ENCODE results near the gene KIF17.

The KIF17 gene

DNA sequence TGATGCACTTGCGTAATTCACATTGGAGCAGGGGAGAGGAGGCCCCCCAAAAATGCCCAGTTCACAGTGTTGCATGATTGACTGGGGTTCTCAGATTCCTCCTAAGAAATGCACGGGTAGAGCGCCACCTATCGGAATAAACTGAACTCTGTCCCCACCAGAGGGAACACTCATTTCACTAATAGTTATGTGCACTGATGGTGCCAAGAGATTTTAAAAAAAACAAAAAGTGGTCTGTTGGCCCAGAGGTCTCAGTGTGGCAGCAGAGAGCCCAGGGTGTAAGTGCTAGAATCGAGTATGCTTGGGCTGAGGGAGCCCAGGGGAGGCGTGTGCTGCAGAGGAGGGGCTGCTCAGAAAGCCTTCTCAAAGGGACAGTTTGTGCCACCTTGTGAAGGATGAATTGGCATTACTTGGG is 77.6 kb downstream of the KIF17 start:
- Histone ChIP-seq H3K4me3 (ENCODE audit: severe bottlenecking) (no peak overlapping the region), H3K9me3 (ENCODE audit: severe bottlenecking) (no peaks in the 10 kb centered on the region), H3K27ac (ENCODE audit: poor library complexity, severe bottlenecking) (no peak overlapping the region), H3K36me3 (ENCODE audit: low read depth) (peaks cover 8% of the 10 kb centered on the region; the same call in 1 of the 2 replicates), H3K27me3 (ENCODE audit: insufficient read depth, poor library complexity, severe bottlenecking) (no peaks in the 10 kb centered on the region), H3K4me1 (ENCODE audit: insufficient read depth, poor library complexity, severe bottlenecking) (no peaks in the 10 kb centered on the region)
- DNase-seq (ENCODE audit: low spot score) (no peak), ATAC-seq (ENCODE audit: low read depth) (peak; percentile 60; the same call in 2 of the 3 replicates)
- TF ChIP-seq, protein P1, sequence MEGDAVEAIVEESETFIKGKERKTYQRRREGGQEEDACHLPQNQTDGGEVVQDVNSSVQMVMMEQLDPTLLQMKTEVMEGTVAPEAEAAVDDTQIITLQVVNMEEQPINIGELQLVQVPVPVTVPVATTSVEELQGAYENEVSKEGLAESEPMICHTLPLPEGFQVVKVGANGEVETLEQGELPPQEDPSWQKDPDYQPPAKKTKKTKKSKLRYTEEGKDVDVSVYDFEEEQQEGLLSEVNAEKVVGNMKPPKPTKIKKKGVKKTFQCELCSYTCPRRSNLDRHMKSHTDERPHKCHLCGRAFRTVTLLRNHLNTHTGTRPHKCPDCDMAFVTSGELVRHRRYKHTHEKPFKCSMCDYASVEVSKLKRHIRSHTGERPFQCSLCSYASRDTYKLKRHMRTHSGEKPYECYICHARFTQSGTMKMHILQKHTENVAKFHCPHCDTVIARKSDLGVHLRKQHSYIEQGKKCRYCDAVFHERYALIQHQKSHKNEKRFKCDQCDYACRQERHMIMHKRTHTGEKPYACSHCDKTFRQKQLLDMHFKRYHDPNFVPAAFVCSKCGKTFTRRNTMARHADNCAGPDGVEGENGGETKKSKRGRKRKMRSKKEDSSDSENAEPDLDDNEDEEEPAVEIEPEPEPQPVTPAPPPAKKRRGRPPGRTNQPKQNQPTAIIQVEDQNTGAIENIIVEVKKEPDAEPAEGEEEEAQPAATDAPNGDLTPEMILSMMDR (IDR thresholded peaks at IDR 0.05; ENCODE audit: poor library complexity, severe bottlenecking), result peak; percentile 88

DNA sequence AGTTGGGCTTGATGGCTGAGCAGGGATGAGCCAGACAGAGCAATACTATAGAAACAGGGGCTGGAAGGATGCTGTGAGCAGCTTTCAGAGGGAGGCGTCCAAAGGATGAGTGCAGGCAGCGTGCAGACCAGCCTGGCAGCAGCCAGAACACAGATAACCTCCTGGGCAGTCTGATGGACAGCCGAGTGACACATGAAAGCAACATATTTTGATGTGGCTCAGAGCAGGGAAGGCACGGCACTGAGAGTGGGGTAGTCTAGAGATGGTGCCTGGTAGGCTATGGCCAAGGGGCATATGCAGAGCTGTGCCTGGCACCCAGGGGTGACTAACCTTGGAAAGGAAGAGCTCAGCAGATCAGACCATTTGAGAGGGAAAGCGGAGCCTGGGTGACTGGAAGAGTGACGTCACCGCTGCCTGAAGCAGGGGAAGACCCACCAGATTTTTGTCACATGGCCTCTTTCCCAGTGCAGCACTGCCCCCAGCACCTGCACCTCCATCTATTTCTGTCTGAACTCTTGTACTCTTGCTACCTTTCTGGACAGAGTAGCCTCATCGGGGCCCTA is 80.9 kb downstream of the KIF17 start:
- Histone ChIP-seq H3K4me3 (ENCODE audit: severe bottlenecking) (no peak overlapping the region), H3K27me3 (ENCODE audit: insufficient read depth, poor library complexity, severe bottlenecking) (no peaks in the 10 kb centered on the region), H3K36me3 (ENCODE audit: low read depth) (no peaks in the 10 kb centered on the region), H3K9me3 (ENCODE audit: severe bottlenecking) (no peaks in the 10 kb centered on the region), H3K27ac (ENCODE audit: poor library complexity, severe bottlenecking) (no peak overlapping the region), H3K4me1 (ENCODE audit: insufficient read depth, poor library complexity, severe bottlenecking) (no peaks in the 10 kb centered on the region)
- DNase-seq (ENCODE audit: low spot score) (no peak), ATAC-seq (ENCODE audit: low read depth) (no peak)
- TF ChIP-seq, protein P1 (IDR thresholded peaks at IDR 0.05; ENCODE audit: poor library complexity, severe bottlenecking), result no peak

DNA sequence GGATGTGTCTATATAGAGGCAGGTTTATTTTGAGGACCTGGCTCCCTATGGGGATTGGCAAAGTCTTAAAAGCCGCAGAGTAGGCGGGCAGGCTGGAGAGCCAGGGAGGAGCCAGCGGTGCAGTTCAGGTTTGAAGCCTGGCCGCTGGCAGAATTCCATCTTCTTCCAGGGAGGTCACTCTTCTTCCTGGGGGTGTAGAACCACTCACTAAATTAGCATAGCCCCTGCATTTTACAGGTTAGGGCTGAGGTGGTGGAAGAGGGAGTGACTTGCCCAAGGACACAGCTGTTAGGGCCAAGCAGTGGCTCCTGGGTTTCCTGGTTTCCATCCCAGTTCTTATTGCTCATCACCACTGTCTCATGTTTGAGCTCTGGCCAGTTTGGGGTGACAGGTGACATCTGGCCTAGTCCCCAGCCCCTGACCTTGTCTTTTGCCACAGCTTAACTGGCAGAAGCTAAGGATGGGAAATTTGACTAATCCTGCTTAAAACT is 83.2 kb downstream of the KIF17 start:
- H3K4me1 ChIP-seq (ENCODE audit: insufficient read depth, poor library complexity, severe bottlenecking), result no peaks in the 10 kb centered on the region
- H3K4me3 ChIP-seq (ENCODE audit: severe bottlenecking), result peak overlapping the region; percentile 93
- ATAC-seq (ENCODE audit: low read depth) (peak; percentile 81), DNase-seq (ENCODE audit: low spot score) (no peak)
- no peaks in the 10 kb centered on the region for H3K36me3 ChIP-seq (ENCODE audit: low read depth)
- H3K27me3 ChIP-seq (ENCODE audit: insufficient read depth, poor library complexity, severe bottlenecking), result no peaks in the 10 kb centered on the region
- TF ChIP-seq, protein P1 (IDR thresholded peaks at IDR 0.05; ENCODE audit: poor library complexity, severe bottlenecking), result no peak
- peak overlapping the region; percentile 56 for H3K27ac ChIP-seq (ENCODE audit: poor library complexity, severe bottlenecking)
- peaks cover 3% of the 10 kb centered on the region for H3K9me3 ChIP-seq (ENCODE audit: severe bottlenecking)

DNA sequence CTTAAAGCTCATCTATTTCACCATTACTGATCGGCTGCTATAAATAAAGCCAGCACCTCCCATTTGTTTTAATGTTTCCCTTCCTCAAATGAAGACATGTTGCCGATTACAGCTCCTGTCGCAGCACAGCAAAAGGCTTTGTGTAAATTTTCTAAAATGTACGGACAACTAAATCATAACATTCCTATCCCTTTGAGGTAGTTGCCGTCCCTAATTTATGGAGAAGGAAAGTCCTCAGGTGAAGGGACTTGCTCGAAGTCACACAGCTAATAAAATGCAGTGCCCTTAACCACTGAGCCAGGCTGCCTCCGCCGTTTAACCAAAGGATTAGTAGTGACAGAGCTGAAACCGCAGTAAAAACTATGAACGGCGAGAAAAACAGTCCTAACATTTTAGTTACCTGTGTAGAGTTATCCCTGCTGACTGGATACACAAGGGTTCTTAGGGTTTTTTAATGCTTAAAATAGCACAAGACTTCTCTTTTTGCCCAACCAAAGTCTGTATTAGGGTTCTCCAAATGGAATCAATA is 83.7 kb downstream of the KIF17 start:
- Histone ChIP-seq H3K9me3 (ENCODE audit: severe bottlenecking) (peaks cover 3% of the 10 kb centered on the region), H3K4me3 (ENCODE audit: severe bottlenecking) (peak overlapping the region; percentile 93), H3K4me1 (ENCODE audit: insufficient read depth, poor library complexity, severe bottlenecking) (no peaks in the 10 kb centered on the region), H3K27ac (ENCODE audit: poor library complexity, severe bottlenecking) (peak overlapping the region; percentile 56), H3K27me3 (ENCODE audit: insufficient read depth, poor library complexity, severe bottlenecking) (no peaks in the 10 kb centered on the region), H3K36me3 (ENCODE audit: low read depth) (no peaks in the 10 kb centered on the region)
- TF ChIP-seq, protein P1 (IDR thresholded peaks at IDR 0.05; ENCODE audit: poor library complexity, severe bottlenecking), result no peak
- ATAC-seq (ENCODE audit: low read depth), result peak; percentile 19
- no peak for DNase-seq (ENCODE audit: low spot score)
